H1 (cell line): ENCODE data around the gene TANC1. TPM values are rescaled to one million over a fixed set of nuclear protein-coding genes. Genes with fewer than 3 reads are reported as not detected.
"Not testable (repeated sequence)": the region's sequence is repeated elsewhere in the genome, so short reads cannot be mapped to it uniquely, and the experiment has no call there.

Source experiments
- CTCF ChIA-PET: fragments of 300-600 bp; sonication (Branson Sonifier 250); formaldehyde crosslinking; loops from one replicate; lab custom pipeline; 2021; ENCODE audit not compliant: partially characterized antibody; lab: Charles Lee
- POLR2A ChIA-PET: fragments of 300-600 bp; sonication (Branson Sonifier 250); formaldehyde crosslinking; loops from one replicate; lab custom pipeline; 2021; ENCODE audit warnings: inconsistent platforms; ENCODE audit not compliant: partially characterized antibody; lab: Charles Lee
- DNase-seq, 2 experiments: peaks; one replicate each; pipeline versions ENCODE4 v3.0.0 to v3.0.0-alpha.2; 2010 to 2022; ENCODE audit warnings: low spot score in 2 of 2, low read depth in 1 of 2, mixed read lengths in 1 of 2
- FAIRE-seq: peaks from 2 replicates; lab custom pipeline; 2011; peaks lifted over from hg19 to GRCh38; lab: Jason Lieb, UNC
- H2AFZ ChIP-seq: 2 replicates; pipeline ENCODE4 v1.8.1; 2012; ENCODE audit warnings: low read length, inconsistent platforms
- H2AK5ac ChIP-seq: 2 replicates; pipeline ENCODE4 v1.6.1; 2013; ENCODE audit warnings: low read depth, low read length
- H2BK120ac ChIP-seq: replicated peaks from 2 replicates; pipeline ENCODE3; 2013; ENCODE audit warnings: low read depth, low read length, inconsistent platforms
- H2BK12ac ChIP-seq: 2 replicates; pipeline ENCODE4 v1.6.1; 2013; ENCODE audit warnings: low read depth, low read length
- H2BK15ac ChIP-seq: 2 replicates; pipeline ENCODE4 v1.6.1; 2013; ENCODE audit warnings: low read length
- H2BK20ac ChIP-seq: 2 replicates; pipeline ENCODE4 v1.6.1; 2013; ENCODE audit warnings: low read length
- H2BK5ac ChIP-seq: 2 replicates; pipeline ENCODE4 v1.6.1; 2013; ENCODE audit warnings: low read depth, low read length
- H3K14ac ChIP-seq: 2 replicates; pipeline ENCODE4 v1.6.1; 2013; ENCODE audit warnings: inconsistent platforms; ENCODE audit not compliant: insufficient read length
- H3K18ac ChIP-seq: 2 replicates; pipeline ENCODE4 v1.6.1; 2013; ENCODE audit warnings: low read length; ENCODE audit errors: extremely low read depth
- H3K23ac ChIP-seq: 2 replicates; pipeline ENCODE4 v1.6.1; 2013; ENCODE audit warnings: inconsistent platforms; ENCODE audit not compliant: insufficient read length
- H3K23me2 ChIP-seq: 2 replicates; pipeline ENCODE4 v1.6.1; 2013; ENCODE audit warnings: low read depth, low read length
- H3K27ac ChIP-seq: 2 replicates; pipeline ENCODE4 v1.6.1; 2011; ENCODE audit warnings: low read depth, low read length, inconsistent platforms
- H3K27me3 ChIP-seq, 4 experiments: replicated peaks in 1 of 4; 1 replicate in 1 of 4; 2 replicates in 3 of 4; pipeline versions ENCODE4 v1.6.1 to v1.8.1; 2011 to 2013; ENCODE audit warnings: low read length in 3 of 4, mild to moderate bottlenecking in 3 of 4, inconsistent platforms in 2 of 4, mixed read lengths in 2 of 4, moderate library complexity in 1 of 4; ENCODE audit not compliant: control insufficient read depth in 3 of 4, insufficient read depth in 3 of 4; ENCODE audit errors: extremely low read depth in 1 of 4
- H3K36me3 ChIP-seq, 4 experiments: 2 replicates each; pipeline versions ENCODE4 v1.6.1 to v1.8.1; 2011 to 2013; ENCODE audit warnings: mild to moderate bottlenecking in 4 of 4, low read length in 3 of 4, moderate library complexity in 2 of 4, control low read depth in 1 of 4, inconsistent platforms in 1 of 4; ENCODE audit not compliant: insufficient read depth in 4 of 4, control insufficient read depth in 2 of 4
- H3K4ac ChIP-seq: replicated peaks from 2 replicates; pipeline ENCODE3; 2013; ENCODE audit warnings: low read length, low read depth, mixed read lengths, inconsistent platforms; ENCODE audit not compliant: insufficient read length
- H3K4me1 ChIP-seq, 4 experiments: replicated peaks in 1 of 4; 1 replicate in 1 of 4; 2 replicates in 3 of 4; pipeline versions ENCODE4 v1.6.1 to v1.8.1; 2011 to 2013; ENCODE audit warnings: low read length in 3 of 4, inconsistent platforms in 2 of 4, mixed read lengths in 1 of 4; ENCODE audit not compliant: insufficient read depth in 4 of 4, control insufficient read depth in 3 of 4
- H3K4me2 ChIP-seq, 2 experiments: 2 replicates each; pipeline versions ENCODE4 v1.6.1 to v1.8.1; 2011 to 2013; ENCODE audit warnings: low read depth in 2 of 2, low read length in 2 of 2, control low read depth in 1 of 2, inconsistent platforms in 1 of 2, mild to moderate bottlenecking in 1 of 2; ENCODE audit not compliant: insufficient read depth in 1 of 2
- H3K4me3 ChIP-seq, 4 experiments: fragments of 200-600, 300-600 bp in 1 of 4; sonication (generic), shearing (Covaris generic), sonication (Bioruptor Twin) in 1 of 4; 2 replicates each; pipeline versions ENCODE4 v1.5.1 to v1.8.1; 2011 to 2016; ENCODE audit warnings: low read length in 4 of 4, low read depth in 3 of 4, control low read depth in 2 of 4, inconsistent platforms in 2 of 4, mild to moderate bottlenecking in 2 of 4, mixed read lengths in 1 of 4, moderate library complexity in 1 of 4; ENCODE audit not compliant: insufficient read depth in 2 of 4; ENCODE audit errors: extremely low read depth in 1 of 4
- H3K56ac ChIP-seq: replicated peaks from 2 replicates; pipeline ENCODE3; 2013; ENCODE audit warnings: low read depth, mild to moderate bottlenecking, mixed read lengths, low read length, inconsistent platforms; ENCODE audit not compliant: insufficient read length
- H3K79me1 ChIP-seq: 2 replicates; pipeline ENCODE4 v1.6.1; 2013; ENCODE audit warnings: low read depth, low read length, control low read depth
- H3K79me2 ChIP-seq, 2 experiments: 2 replicates each; pipeline versions ENCODE4 v1.6.1 to v1.8.1; 2012 to 2013; ENCODE audit warnings: low read length in 2 of 2, mild to moderate bottlenecking in 2 of 2, inconsistent platforms in 1 of 2; ENCODE audit not compliant: insufficient read depth in 2 of 2, control insufficient read depth in 1 of 2
- H3K9ac ChIP-seq, 4 experiments: replicated peaks in 1 of 4; 1 replicate in 1 of 4; 2 replicates in 3 of 4; pipeline versions ENCODE4 v1.6.1 to v1.8.1; 2011 to 2013; ENCODE audit warnings: low read depth in 3 of 4, low read length in 3 of 4, control low read depth in 2 of 4, mild to moderate bottlenecking in 2 of 4, moderate library complexity in 2 of 4, inconsistent platforms in 1 of 4; ENCODE audit errors: extremely low read depth in 1 of 4
- H3K9me3 ChIP-seq, 2 experiments: 2 replicates each; pipeline versions ENCODE4 v1.6.1 to v1.8.1; 2012 to 2013; ENCODE audit warnings: mild to moderate bottlenecking in 2 of 2, moderate library complexity in 2 of 2, control low read depth in 1 of 2, inconsistent platforms in 1 of 2, low read depth in 1 of 2, low read length in 1 of 2, mixed read lengths in 1 of 2; ENCODE audit not compliant: insufficient read depth in 2 of 2
- H4K20me1 ChIP-seq, 2 experiments: replicated peaks in 1 of 2; 2 replicates each; pipeline versions ENCODE3 to v1.8.1; 2011 to 2013; ENCODE audit warnings: inconsistent platforms in 2 of 2, low read length in 2 of 2, mild to moderate bottlenecking in 1 of 2; ENCODE audit not compliant: insufficient read depth in 2 of 2, control insufficient read depth in 1 of 2
- H4K5ac ChIP-seq: 2 replicates; pipeline ENCODE4 v1.6.1; 2013; ENCODE audit warnings: low read length, low read depth, mixed read lengths, inconsistent platforms; ENCODE audit not compliant: insufficient read length
- H4K8ac ChIP-seq: 2 replicates; pipeline ENCODE4 v1.8.0; 2013; ENCODE audit warnings: mild to moderate bottlenecking, moderate library complexity, low read length, inconsistent platforms; ENCODE audit not compliant: insufficient read depth; ENCODE audit errors: extremely low read depth
- H4K91ac ChIP-seq: replicated peaks from 2 replicates; pipeline ENCODE3; 2013; ENCODE audit warnings: low read length, mixed read lengths, inconsistent platforms; ENCODE audit not compliant: insufficient read length
- WGBS, 2 experiments: shearing (Covaris generic) in 1 of 2; methylation state at CpG; one replicate each; pipeline versions ENCODE4 v1.1.6 to v1.1.7; 2013 to 2015; ENCODE audit warnings: low lambda C conversion rate in 2 of 2, mixed read lengths in 2 of 2, inconsistent platforms in 1 of 2, low coverage in 1 of 2, missing lambda C conversion rate in 1 of 2; ENCODE audit not compliant: insufficient replicate concordance in 2 of 2, insufficient coverage in 1 of 2, insufficient read length in 1 of 2; ENCODE audit errors: extremely low coverage in 1 of 2, missing lambda C conversion rate in 1 of 2; 5-methylcytosine and 5-hydroxymethylcytosine counted together
- polyA plus RNA-seq, 7 experiments: library from polyadenylated mRNA; depleted of rRNA in 3 of 7; stranded (reverse) in 5 of 7; unstranded in 2 of 7; fragments of >200 nt in 5 of 7; fragments of 200-250 nt in 2 of 7; gene quantifications; 1 replicate in 5 of 7; 2 replicates in 1 of 7; 4 replicates in 1 of 7; pipeline versions ENCODE4 v1.2.1 to v1.2.3, GENCODE V29; 2011 to 2013; ENCODE audit warnings: missing spikeins in 2 of 7, mixed read lengths in 2 of 7
- total RNA-seq: library from RNA; stranded (reverse); fragmentation: NEBNext Ultra II Directional; extraction: Animal tissue kit (Norgen Biotek cat#: 25700); gene quantifications from 2 replicates; pipeline ENCODE4 v1.2.1, GENCODE V29; 2021

Gene TANC1
- total and polyA plus RNA-seq, 2 of the 8 experiments (the other 6 are each of a cell fraction or from before 2014, with no cell fraction given): 4.1 to 7.6 TPM

- H3K18ac ChIP-seq, H4K8ac ChIP-seq, H2AFZ ChIP-seq, FAIRE-seq, H3K36me3 ChIP-seq, H3K56ac ChIP-seq, H4K20me1 ChIP-seq, H3K9ac ChIP-seq, H3K79me1 ChIP-seq, H3K4me3 ChIP-seq, H4K91ac ChIP-seq, H2BK120ac ChIP-seq, H3K4me2 ChIP-seq, DNase-seq, H3K4me1 ChIP-seq, H3K27ac ChIP-seq, H2BK5ac ChIP-seq, H3K23me2 ChIP-seq, H3K4ac ChIP-seq, H3K23ac ChIP-seq, H2BK20ac ChIP-seq, H3K9me3 ChIP-seq, H2AK5ac ChIP-seq, H3K79me2 ChIP-seq, H4K5ac ChIP-seq, H3K27me3 ChIP-seq, H3K14ac ChIP-seq, H2BK12ac ChIP-seq, POLR2A ChIA-PET, H2BK15ac ChIP-seq: not testable (repeated sequence)
- WGBS, 2 experiments: 81% methylated on average over 8 of the region's 8 CpGs; no CpG with 5 or more reads in 1 of the 2 experiments
- CTCF ChIA-PET: interaction anchor here (1.9 kb wide), 1 partner anchor 22 kb away, joined by 8 read pairs; no protein-coding TSS in a partner anchor
Measured at GRCh38 chr2:159096302-159096855, 127.9 kb downstream of the TANC1 start.
